ENCODE measurements around the gene PSG7. TPM values are rescaled to one million over a fixed set of nuclear protein-coding genes. Genes with fewer than 3 reads are reported as not detected.
"Not testable (repeated sequence)": the region's sequence is repeated elsewhere in the genome, so short reads cannot be mapped to it uniquely, and the experiment has no call there.

PSG7 gene
- total RNA-seq, 1 donor from 2014 or later: not detected

DNA sequence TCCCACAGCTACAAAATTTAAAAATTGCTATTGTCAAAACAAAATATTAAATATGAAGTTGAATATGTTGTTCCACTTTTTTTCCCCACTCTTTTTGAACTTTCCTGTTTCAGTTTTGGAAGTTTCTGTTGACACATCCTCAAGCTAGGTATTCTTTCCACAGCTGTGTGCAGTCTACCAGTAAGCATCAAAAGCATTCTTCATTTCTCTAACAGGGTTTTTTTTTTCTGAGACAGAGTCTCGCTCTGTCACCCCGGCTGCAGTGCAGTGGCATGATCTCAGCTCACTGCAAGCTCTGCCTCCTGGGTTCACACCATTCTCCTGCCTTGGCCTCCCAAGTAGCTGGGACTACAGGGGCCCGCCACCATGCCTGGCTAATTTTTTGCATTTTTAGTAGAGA is 62.9 kb downstream of the PSG7 start:
- not testable (repeated sequence) for DNase-seq (ENCODE audit: extremely low read depth, low read depth, low spot score)

Other genes with a start within 250 kb of the PSG7 start
- gene PSG3, start 196.7 kb downstream of the PSG7 start, total RNA-seq: 0.29 TPM in 1 of 2 replicates, not detected in the other
- not detected in 2 replicates for gene PSG8, start 171.5 kb downstream of the PSG7 start, total RNA-seq
- 1.6 and 2.0 TPM in 2 replicates for gene PSG1, start 57.5 kb downstream of the PSG7 start, total RNA-seq
- gene PSG6, start 19.3 kb downstream of the PSG7 start, total RNA-seq: not detected in 2 replicates
- not detected in 2 replicates for gene PSG11, start 89.3 kb upstream of the PSG7 start, total RNA-seq
- gene PSG2, start 145.5 kb upstream of the PSG7 start, total RNA-seq: not detected in 2 replicates
- 0.10 and 0.29 TPM in 2 replicates for gene PSG5, start 249.3 kb upstream of the PSG7 start, total RNA-seq

Measured in glomerular endothelial cell (primary cell).